SU-DHL-6 (cell line): ENCODE data around the gene VANGL2.

Source experiments
- H2AFZ ChIP-seq: fragments of 200-600 bp; sonication (generic); 2 replicates; pipeline ENCODE4 v1.6.1; 2014; ENCODE audit warnings: low read depth, mild to moderate bottlenecking, moderate library complexity, mixed read lengths, antibody characterized with exemption, low read length; ENCODE audit not compliant: severe bottlenecking
- H3F3A ChIP-seq: fragments of 200-600 bp; shearing (Covaris generic); 2 replicates; pipeline ENCODE4 v1.6.0; 2016; ENCODE audit warnings: antibody characterized with exemption, mild to moderate bottlenecking; ENCODE audit not compliant: insufficient read depth
- H3K27ac ChIP-seq: fragments of 200-600 bp; sonication (generic); 2 replicates; pipeline ENCODE4 v1.5.1; 2016; ENCODE audit warnings: low read depth, mild to moderate bottlenecking, low read length, moderate library complexity, mixed read lengths
- H3K27me3 ChIP-seq: fragments of 200-600 bp; sonication (generic), shearing (Covaris generic); 2 replicates; pipeline ENCODE4 v1.6.0; 2014; ENCODE audit warnings: mild to moderate bottlenecking, low read length
- H3K36me3 ChIP-seq: fragments of 200-600 bp; sonication (generic); 2 replicates; pipeline ENCODE4 v1.6.1; 2014; ENCODE audit warnings: mild to moderate bottlenecking, low read length, mixed read lengths
- H3K4me2 ChIP-seq: fragments of 300-600, 200-600 bp; shearing (Covaris generic), sonication (generic); 2 replicates; pipeline ENCODE4 v1.6.0; 2014; ENCODE audit warnings: low read length, low read depth, mild to moderate bottlenecking; ENCODE audit not compliant: poor library complexity, severe bottlenecking
- H3K4me3 ChIP-seq: fragments of 200-600 bp; sonication (generic); 2 replicates; pipeline ENCODE4 v1.5.1; 2014; ENCODE audit warnings: antibody characterized with exemption, low read length, mild to moderate bottlenecking, mixed read lengths; ENCODE audit not compliant: insufficient read depth, poor library complexity, severe bottlenecking
- H3K79me2 ChIP-seq: fragments of 200-600 bp; sonication (generic); 2 replicates; pipeline ENCODE4 v1.6.1; 2014; ENCODE audit warnings: mild to moderate bottlenecking, low read length, moderate library complexity; ENCODE audit not compliant: insufficient read depth
- H3K9ac ChIP-seq: fragments of 200-600 bp; sonication (generic); 2 replicates; pipeline ENCODE4 v1.7.0; 2014; ENCODE audit warnings: mild to moderate bottlenecking, low read length
- H3K9me2 ChIP-seq: fragments of 200-600 bp; sonication (generic); replicated peaks from 2 replicates; pipeline ENCODE4 v1.6.1; 2014; ENCODE audit warnings: low read length; ENCODE audit not compliant: insufficient read depth
- H3K9me3 ChIP-seq: fragments of 200-600 bp; sonication (generic); 2 replicates; pipeline ENCODE4 v1.6.1; 2014; ENCODE audit warnings: low read length, mixed read lengths; ENCODE audit not compliant: insufficient read depth
- H4K20me1 ChIP-seq: fragments of 200-600 bp; sonication (generic); 2 replicates; pipeline ENCODE4 v1.6.1; 2014; ENCODE audit warnings: low read depth, mild to moderate bottlenecking, antibody characterized with exemption, low read length, moderate library complexity, mixed read lengths
- CTCF ChIP-seq: fragments of 200-600 bp; sonication (generic); IDR thresholded peaks from one replicate; pipeline ENCODE4 v1.5.1; 2017; ENCODE audit warnings: antibody characterized with exemption, mild to moderate bottlenecking, low read length, moderate library complexity; ENCODE audit not compliant: insufficient read depth, poor library complexity, severe bottlenecking
- EZH2phosphoT487 ChIP-seq: fragments of 200-600 bp; sonication (generic), shearing (Covaris generic); conservative IDR thresholded peaks from 2 replicates; pipeline ENCODE4 v1.6.1; 2018; ENCODE audit warnings: mild to moderate bottlenecking, antibody characterized with exemption, low read length, moderate library complexity, mixed read lengths

The VANGL2 gene

GRCh38 chr1:160455153-160455517 lies 54.8 kb downstream of the VANGL2 start:
- no peak overlapping the region for H3K4me2 ChIP-seq
- no peak for TF ChIP-seq CTCF
- TF ChIP-seq EZH2phosphoT487 = no peak

GRCh38 chr1:160459056-160459455 lies 58.7 kb downstream of the VANGL2 start:
- no peaks in the 10 kb centered on the region for H3K9me3 ChIP-seq
- no peak overlapping the region for H2AFZ ChIP-seq
- TF ChIP-seq CTCF (no peak), EZH2phosphoT487 (no peak)
- no peaks in the 10 kb centered on the region for H3K79me2 ChIP-seq
- H3K9me2 ChIP-seq = no peaks in the 10 kb centered on the region
- no peaks in the 10 kb centered on the region for H3K27me3 ChIP-seq
- no peak overlapping the region for H3K4me3 ChIP-seq
- H3K36me3 ChIP-seq = no peaks in the 10 kb centered on the region
- H3K27ac ChIP-seq = no peak overlapping the region
- no peaks in the 10 kb centered on the region for H3F3A ChIP-seq
- H3K9ac ChIP-seq = no peak overlapping the region
- H4K20me1 ChIP-seq = no peaks in the 10 kb centered on the region
- H3K4me2 ChIP-seq = no peak overlapping the region

More at GRCh38 chr1:160455153-160455517, 54.8 kb downstream of the VANGL2 start:
- Histone ChIP-seq H3K9me3 (no peaks in the 10 kb centered on the region), H3K9ac (no peak overlapping the region), H3K36me3 (no peaks in the 10 kb centered on the region), H3K27me3 (no peaks in the 10 kb centered on the region), H3K4me3 (no peak overlapping the region), H4K20me1 (no peaks in the 10 kb centered on the region), H3F3A (no peaks in the 10 kb centered on the region), H3K9me2 (no peaks in the 10 kb centered on the region), H2AFZ (no peak overlapping the region), H3K27ac (no peak overlapping the region), H3K79me2 (no peaks in the 10 kb centered on the region)

GRCh38 chr1:160459687-160460086 lies 59.3 kb downstream of the VANGL2 start:
- TF ChIP-seq EZH2phosphoT487 = no peak
- no peak for TF ChIP-seq CTCF
- Histone ChIP-seq H3K27me3 (no peaks in the 10 kb centered on the region), H3K9ac (no peak overlapping the region), H3K9me3 (no peaks in the 10 kb centered on the region), H4K20me1 (no peaks in the 10 kb centered on the region), H3K27ac (no peak overlapping the region), H3K4me3 (no peak overlapping the region), H2AFZ (no peak overlapping the region), H3F3A (no peaks in the 10 kb centered on the region), H3K4me2 (no peak overlapping the region), H3K79me2 (no peaks in the 10 kb centered on the region), H3K9me2 (no peaks in the 10 kb centered on the region), H3K36me3 (no peaks in the 10 kb centered on the region)
